Panc1 (cell line): ENCODE data around the gene PCSK5. TPM values are rescaled to one million over a fixed set of nuclear protein-coding genes. Genes with fewer than 3 reads are reported as not detected.

Experiments
- ATAC-seq: fragments of 200-7000 bp; cut with Tn5 transposase; 2 replicates; pipeline ENCODE4 v1.9.1; 2020; ENCODE audit warnings: mild to moderate bottlenecking, moderate library complexity
- BruUV-seq: library from RNA; stranded (reverse); fragments of 400-500 nt; replicated peaks from 2 replicates; lab custom pipeline; 2021; lab: Mats Ljungman, UMichigan
- CTCF ChIA-PET: fragments of 300-600 bp; sonication (Branson Sonifier 250); formaldehyde crosslinking; loops from one replicate; lab custom pipeline; 2022; ENCODE audit warnings: antibody characterized with exemption; lab: Charles Lee
- POLR2A ChIA-PET: fragments of 300-600 bp; sonication (Branson Sonifier 250); formaldehyde crosslinking; loops from one replicate; lab custom pipeline; 2022; ENCODE audit warnings: antibody characterized with exemption; lab: Charles Lee
- DNase-seq: peaks from one replicate; pipeline ENCODE4 v3.0.0-alpha.2; 2010; ENCODE audit warnings: low read depth, low spot score
- H3K27ac ChIP-seq: 2 replicates; pipeline ENCODE4 v1.5.1; 2011; ENCODE audit warnings: mild to moderate bottlenecking, low read length, inconsistent platforms
- H3K27me3 ChIP-seq: fragments of 200-500 bp; sonication (Bioruptor generic); 2 replicates; pipeline ENCODE4 v1.6.0; 2014; ENCODE audit warnings: low read length, inconsistent platforms; ENCODE audit not compliant: control insufficient read depth, insufficient read depth
- H3K36me3 ChIP-seq: fragments of 200-500 bp; sonication (Bioruptor generic); 2 replicates; pipeline ENCODE4 v1.5.1; 2014; ENCODE audit warnings: inconsistent platforms, mild to moderate bottlenecking, low read length, moderate library complexity; ENCODE audit not compliant: control insufficient read depth, insufficient read depth
- H3K4me1 ChIP-seq: 2 replicates; pipeline ENCODE4 v1.5.1; 2011; ENCODE audit warnings: inconsistent platforms, mild to moderate bottlenecking, low read length, moderate library complexity; ENCODE audit not compliant: control insufficient read depth, insufficient read depth
- H3K4me3 ChIP-seq, 2 experiments: 2 replicates each; pipeline ENCODE4 v1.5.1; 2011 to 2012; ENCODE audit warnings: low read depth in 2 of 2, low read length in 2 of 2, mild to moderate bottlenecking in 2 of 2, inconsistent platforms in 1 of 2, moderate library complexity in 1 of 2
- H3K9me3 ChIP-seq: fragments of 200-500 bp; sonication (Bioruptor generic); 2 replicates; pipeline ENCODE4 v1.5.1; 2014; ENCODE audit warnings: low read depth, mild to moderate bottlenecking, inconsistent platforms, low read length, moderate library complexity; ENCODE audit not compliant: control insufficient read depth, insufficient read depth
- CTCF ChIP-seq: fragments of 450-650 bp; IDR thresholded peaks from 2 replicates; pipeline ENCODE4 v1.5.1; 2017; ENCODE audit warnings: mild to moderate bottlenecking
- POLR2AphosphoS5 ChIP-seq: IDR thresholded peaks from 2 replicates; pipeline ENCODE4 v1.6.1; 2012; ENCODE audit warnings: mild to moderate bottlenecking, low read depth, low read length, moderate library complexity
- REST ChIP-seq, 2 experiments: IDR thresholded peaks; 2 replicates each; pipeline ENCODE4 v1.6.1; 2011 to 2012; ENCODE audit warnings: low read depth in 2 of 2, control low read depth in 1 of 2, low read length in 1 of 2, mild to moderate bottlenecking in 1 of 2, moderate library complexity in 1 of 2; ENCODE audit not compliant: insufficient read depth in 1 of 2
- SIN3A ChIP-seq: IDR thresholded peaks from 2 replicates; pipeline ENCODE4 v1.6.1; 2012; ENCODE audit warnings: low read depth, mild to moderate bottlenecking, low read length, moderate library complexity, borderline replicate concordance; ENCODE audit not compliant: insufficient read depth
- TCF7L2 ChIP-seq: IDR thresholded peaks from 2 replicates; pipeline ENCODE4 v1.6.1; 2011; ENCODE audit warnings: mild to moderate bottlenecking, low read depth, low read length, inconsistent platforms
- in situ Hi-C: cut with HindIII; loops from 2 replicates; pipeline ENCODE4 v1.10.0; 2016; ENCODE audit warnings: low sequenced_read_pairs, low pct_unique_long_range_greater_than_20kb
- intact Hi-C: fragments of 100-400 bp; cut with micrococcal nuclease; formaldehyde crosslinking; loops from one replicate; pipeline ENCODE4 v1.10.0; 2022; ENCODE audit not compliant: unreplicated experiment
- total RNA-seq: library from RNA; stranded (reverse); gene quantifications from one replicate; pipeline ENCODE4 v1.2.1, GENCODE V29; 2021; ENCODE audit not compliant: unreplicated experiment

Gene PCSK5
- total RNA-seq, 1 experiment from 2014 or later, result 0.21 TPM

- H3K9me3 ChIP-seq, result no peaks in the 10 kb centered on the region
- H3K4me1 ChIP-seq, result no peaks in the 10 kb centered on the region
- intact Hi-C loops, result no loop called here
- in situ Hi-C loops, result no loop called here
- no TSS peak for BruUV-seq
- ATAC-seq (no peak), DNase-seq (no peak)
- no peaks in the 10 kb centered on the region for H3K36me3 ChIP-seq
- CTCF ChIA-PET, result no interaction called here
- no peak overlapping the region for H3K27ac ChIP-seq
- POLR2A ChIA-PET, result no interaction called here
- TF ChIP-seq TCF7L2, result no peak
- no peak for TF ChIP-seq CTCF
- no peak for TF ChIP-seq SIN3A
- no peak for TF ChIP-seq REST (IDR thresholded peaks at IDR 0.05; ENCODE audit: insufficient read depth in 1 of 2, low read depth in 2 of 2, low read length in 1 of 2)
- no peak for TF ChIP-seq POLR2AphosphoS5
- no peak overlapping the region for H3K4me3 ChIP-seq
- H3K27me3 ChIP-seq, result no peaks in the 10 kb centered on the region
These were observed 48.5 kb downstream of the PCSK5 start for GRCh38 chr9:75938946-75939345.

- no peak for ATAC-seq
- BruUV-seq, result no TSS peak
- in situ Hi-C loops (no loop called here), intact Hi-C loops (no loop called here)
- no peak for TF ChIP-seq TCF7L2
- TF ChIP-seq SIN3A, result no peak
- no peak for TF ChIP-seq POLR2AphosphoS5
- no peak for TF ChIP-seq REST (IDR thresholded peaks at IDR 0.05; ENCODE audit: insufficient read depth in 1 of 2, low read depth in 2 of 2, low read length in 1 of 2)
- TF ChIP-seq CTCF, result no peak
- no peaks in the 10 kb centered on the region for H3K27me3 ChIP-seq
- H3K27ac ChIP-seq, result no peak overlapping the region
- no peaks in the 10 kb centered on the region for H3K9me3 ChIP-seq
- DNase-seq, result no peak
- POLR2A ChIA-PET, result no interaction called here
- H3K4me1 ChIP-seq, result no peaks in the 10 kb centered on the region
- H3K36me3 ChIP-seq, result no peaks in the 10 kb centered on the region
- no peak overlapping the region for H3K4me3 ChIP-seq
- CTCF ChIA-PET, result no interaction called here
These were observed 49.2 kb downstream of the PCSK5 start for GRCh38 chr9:75939536-75940111.
